G401 (cell line): ENCODE data around the gene VPS25. TPM values are rescaled to one million over a fixed set of nuclear protein-coding genes. Genes with fewer than 3 reads are reported as not detected.

Source experiments
- DNase-seq: peaks from one replicate; pipeline ENCODE4 v3.0.0-alpha.2; 2015; ENCODE audit warnings: low spot score
- in situ Hi-C: cut with HindIII; loops from 2 replicates; pipeline ENCODE4 v1.10.0; 2016; ENCODE audit warnings: low sequenced_read_pairs, mixed read lengths
- total RNA-seq: library from RNA; depleted of rRNA; stranded (reverse); fragments of >200 nt; shearing (Covaris generic); gene quantifications from 2 replicates; pipeline ENCODE4 v1.2.3, GENCODE V29; 2014; rRNA removed

VPS25 gene
- total RNA-seq, 1 experiment from 2014 or later, result 199 TPM

GRCh38 chr17:42818379-42818778, 45.1 kb downstream of the VPS25 start:
- DNase-seq, result no peak
- in situ Hi-C loops, result no loop called here

GRCh38 chr17:42819939-42820535, 46.8 kb downstream of the VPS25 start:
- in situ Hi-C loops, result no loop called here
- DNase-seq, result peak; percentile 30

- in situ Hi-C loops, result no loop called here
- no peak for DNase-seq
Measured at GRCh38 chr17:42821176-42821575, 47.9 kb downstream of the VPS25 start.

DNA sequence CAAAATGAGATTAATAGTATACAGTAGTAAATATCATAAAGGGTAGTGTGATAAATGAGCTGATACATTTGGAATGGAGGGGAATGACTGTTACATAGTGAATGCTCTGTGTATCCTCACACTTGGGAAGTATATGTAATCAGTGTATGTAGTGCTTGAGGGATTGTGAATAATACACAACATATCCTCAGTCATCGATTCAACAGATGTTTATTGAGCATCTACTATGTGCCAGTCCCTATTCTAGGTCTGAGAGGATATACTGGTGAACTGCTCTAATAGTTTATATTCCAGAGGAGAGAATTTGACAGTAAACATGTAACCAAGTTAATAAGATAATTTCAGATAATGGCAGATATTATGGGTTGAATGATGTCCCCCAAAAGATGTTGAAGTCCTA, 54.2 kb downstream of the VPS25 start:
- in situ Hi-C loops, result no loop called here
- no peak for DNase-seq

Other genes starting within 250 kb of the VPS25 start
- 49.3 and 83.0 TPM in 2 replicates for gene NAGLU, start 237.2 kb upstream of the VPS25 start, total RNA-seq
- gene HSD17B1, start 220.5 kb upstream of the VPS25 start, total RNA-seq, result 3.5 and 4.4 TPM in 2 replicates
- gene COASY, start 211.3 kb upstream of the VPS25 start, total RNA-seq, result 11.9 and 19.2 TPM in 2 replicates
- 14.1 and 44.7 TPM in 2 replicates for gene MLX, start 206.3 kb upstream of the VPS25 start, total RNA-seq
- gene PSMC3IP, start 195.7 kb upstream of the VPS25 start, total RNA-seq, result 6.2 and 14.9 TPM in 2 replicates
- gene RETREG3, start 164.1 kb upstream of the VPS25 start, total RNA-seq, result 26.1 and 30.4 TPM in 2 replicates
- 51.4 and 102 TPM in 2 replicates for gene TUBG1, start 163.8 kb upstream of the VPS25 start, total RNA-seq
- 1.1 and 3.2 TPM in 2 replicates for gene TUBG2, start 114.2 kb upstream of the VPS25 start, total RNA-seq
- 46.1 and 51.0 TPM in 2 replicates for gene PLEKHH3, start 96.5 kb upstream of the VPS25 start, total RNA-seq
- 20.1 and 24.2 TPM in 2 replicates for gene CCR10, start 91.6 kb upstream of the VPS25 start, total RNA-seq
- gene CNTNAP1, start 90.9 kb upstream of the VPS25 start, total RNA-seq, result 11.4 and 13.3 TPM in 2 replicates
- gene EZH1, start 28.4 kb upstream of the VPS25 start, total RNA-seq, result 10.0 and 14.7 TPM in 2 replicates
- 0.51 and 1.5 TPM in 2 replicates for gene RAMP2, start 12.2 kb upstream of the VPS25 start, total RNA-seq
- not detected in 2 replicates for gene WNK4, start 7.2 kb downstream of the VPS25 start, total RNA-seq
- 53.7 and 75.4 TPM in 2 replicates for gene COA3, start 25.3 kb downstream of the VPS25 start, total RNA-seq
- gene CNTD1, start 25.4 kb downstream of the VPS25 start, total RNA-seq, result 0.18 TPM in 1 of 2 replicates, not detected in the other
- 71.6 and 109 TPM in 2 replicates for gene BECN1, start 50.8 kb downstream of the VPS25 start, total RNA-seq
- gene PSME3, start 59.9 kb downstream of the VPS25 start, total RNA-seq, result 53.6 and 116 TPM in 2 replicates
- not detected in 2 replicates for gene AOC2, start 71.1 kb downstream of the VPS25 start, total RNA-seq
- 0.78 TPM in 1 of 2 replicates, not detected in the other for gene AOC3, start 77.8 kb downstream of the VPS25 start, total RNA-seq
- gene G6PC1, start 127.3 kb downstream of the VPS25 start, total RNA-seq, result not detected in 2 replicates
- 15.3 and 42.3 TPM in 2 replicates for gene AARSD1, start 191.0 kb downstream of the VPS25 start, total RNA-seq
- gene PTGES3L, start 206.6 kb downstream of the VPS25 start, total RNA-seq, result not detected in 2 replicates
- 7.2 and 9.5 TPM in 2 replicates for gene RUNDC1, start 207.1 kb downstream of the VPS25 start, total RNA-seq
- 1,864 and 2,481 TPM in 2 replicates for gene RPL27, start 225.0 kb downstream of the VPS25 start, total RNA-seq
- gene IFI35, start 233.3 kb downstream of the VPS25 start, total RNA-seq, result 34.8 and 41.6 TPM in 2 replicates
- 307 and 355 TPM in 2 replicates for gene VAT1, start 248.9 kb downstream of the VPS25 start, total RNA-seq